A673 (cell line): ENCODE results near the gene TNIP1. TPM values are rescaled to one million over a fixed set of nuclear protein-coding genes. Genes with fewer than 3 reads are reported as not detected.
A peak's percentile ranks its signal among the peaks of the same experiment; 100 is the strongest.

Source experiments
- BruUV-seq: library from RNA; stranded (reverse); fragments of 400-500 nt; replicated peaks from 2 replicates; lab custom pipeline; 2021; lab: Mats Ljungman, UMichigan
- CTCF ChIA-PET: fragments of 300-600 bp; sonication (Branson Sonifier 250); formaldehyde crosslinking; loops from one replicate; lab custom pipeline; 2022; ENCODE audit warnings: antibody characterized with exemption; lab: Charles Lee
- POLR2A ChIA-PET: fragments of 300-600 bp; sonication (Branson Sonifier 250); formaldehyde crosslinking; loops from one replicate; lab custom pipeline; 2022; ENCODE audit warnings: antibody characterized with exemption; ENCODE audit not compliant: low non-redundant PET; lab: Charles Lee
- DNase-seq: peaks from one replicate; pipeline ENCODE4 v3.0.0-alpha.2; 2015; ENCODE audit warnings: low spot score
- H3K27ac ChIP-seq: fragments of 200-600 bp; sonication (generic); 2 replicates; pipeline ENCODE4 v1.5.1; 2016; ENCODE audit warnings: mixed run types, low read depth, mild to moderate bottlenecking, mixed read lengths, antibody characterized with exemption, low read length; ENCODE audit not compliant: poor library complexity, severe bottlenecking
- H3K27me3 ChIP-seq: fragments of 200-600 bp; sonication (generic); replicated peaks from 2 replicates; pipeline ENCODE4 v1.6.1; 2017; ENCODE audit warnings: mixed run types, low read depth, mild to moderate bottlenecking, mixed read lengths, antibody characterized with exemption, low read length; ENCODE audit not compliant: insufficient read depth, poor library complexity
- H3K36me3 ChIP-seq: fragments of 200-600 bp; sonication (generic); 2 replicates; pipeline ENCODE4 v1.6.1; 2016; ENCODE audit warnings: mixed run types, mild to moderate bottlenecking, mixed read lengths, antibody characterized with exemption, low read length; ENCODE audit not compliant: insufficient read depth, poor library complexity, severe bottlenecking
- H3K4me1 ChIP-seq: fragments of 200-600 bp; sonication (generic); 2 replicates; pipeline ENCODE4 v1.6.1; 2017; ENCODE audit warnings: mixed run types, mild to moderate bottlenecking, mixed read lengths, antibody characterized with exemption, low read length; ENCODE audit not compliant: insufficient read depth, poor library complexity, severe bottlenecking
- H3K4me3 ChIP-seq: fragments of 200-600 bp; sonication (generic); 2 replicates; pipeline ENCODE4 v1.5.1; 2016; ENCODE audit warnings: low read depth, mixed run types, mild to moderate bottlenecking, mixed read lengths, low read length; ENCODE audit not compliant: poor library complexity, severe bottlenecking
- H3K9me3 ChIP-seq: fragments of 200-600 bp; sonication (generic); 2 replicates; pipeline ENCODE4 v1.6.1; 2016; ENCODE audit warnings: mixed run types, low read depth, mild to moderate bottlenecking, mixed read lengths, antibody characterized with exemption, low read length; ENCODE audit not compliant: poor library complexity, severe bottlenecking
- CTCF ChIP-seq: fragments of 300-800, 200-600 bp; sonication (generic); conservative IDR thresholded peaks from 2 replicates; pipeline ENCODE4 v1.5.1; 2017; ENCODE audit warnings: low read depth, mild to moderate bottlenecking, antibody characterized with exemption, low read length, moderate library complexity, mixed read lengths
- EZH2 ChIP-seq: fragments of 200-600 bp; sonication (generic); IDR thresholded peaks from 2 replicates; pipeline ENCODE4 v1.6.1; 2017; ENCODE audit warnings: borderline replicate concordance, low read depth, mild to moderate bottlenecking, mixed read lengths, antibody characterized with exemption, low read length; ENCODE audit not compliant: poor library complexity, severe bottlenecking
- intact Hi-C: fragments of 100-400 bp; cut with micrococcal nuclease; formaldehyde crosslinking; loops from one replicate; pipeline ENCODE4 v1.10.0; 2022; ENCODE audit not compliant: unreplicated experiment
- total RNA-seq: library from RNA; stranded (reverse); gene quantifications from 2 replicates; pipeline ENCODE4 v1.2.3, GENCODE V29; 2021

The TNIP1 gene
- total RNA-seq, 1 experiment from 2014 or later = 33.3 TPM

GRCh38 chr5:151083081-151083676 lies 2.3 kb upstream of the TNIP1 start:
- Histone ChIP-seq H3K4me3 (no peak overlapping the region), H3K4me1 (peaks cover 5% of the 10 kb centered on the region), H3K9me3 (no peaks in the 10 kb centered on the region), H3K27me3 (no peaks in the 10 kb centered on the region), H3K27ac (no peak overlapping the region), H3K36me3 (no peaks in the 10 kb centered on the region)
- POLR2A ChIA-PET = no interaction called here
- TF ChIP-seq EZH2 (no peak), CTCF (no peak)
- no TSS peak for BruUV-seq
- intact Hi-C loops = no loop called here
- CTCF ChIA-PET = interaction anchor here (0.6 kb wide), 1 partner anchor 278 kb away, joined by 9 read pairs; no protein-coding TSS in a partner anchor
- DNase-seq = no peak

- Histone ChIP-seq H3K36me3 (no peaks in the 10 kb centered on the region), H3K27me3 (no peaks in the 10 kb centered on the region), H3K4me3 (no peak overlapping the region), H3K9me3 (no peaks in the 10 kb centered on the region), H3K27ac (no peak overlapping the region), H3K4me1 (peaks cover 5% of the 10 kb centered on the region)
- no TSS peak for BruUV-seq
- TF ChIP-seq CTCF (peak; percentile 32; the same call in 1 of the 2 replicates), EZH2 (no peak)
- ChIA-PET POLR2A (no interaction called here), CTCF (interaction anchor here (0.6 kb wide), 1 partner anchor 86 kb away, joined by 8 read pairs; no protein-coding TSS in a partner anchor)
- intact Hi-C loops = no loop called here
- peak; percentile 35 for DNase-seq
These were observed 1.6 kb upstream of the TNIP1 start for GRCh38 chr5:151082282-151082902.

- DNase-seq = no peak
- ChIA-PET CTCF (interaction anchor here (0.6 kb wide), 1 partner anchor 86 kb away, joined by 8 read pairs; no protein-coding TSS in a partner anchor), POLR2A (no interaction called here)
- TF ChIP-seq CTCF = no peak
- no peak for TF ChIP-seq EZH2
- H3K4me3 ChIP-seq = peak overlapping the region; percentile 88
- intact Hi-C loops = no loop called here
- H3K27me3 ChIP-seq = no peaks in the 10 kb centered on the region
- BruUV-seq = TSS peak; percentile 81
- H3K4me1 ChIP-seq = peaks cover 5% of the 10 kb centered on the region
- H3K27ac ChIP-seq = peak overlapping the region; percentile 85
- no peaks in the 10 kb centered on the region for H3K36me3 ChIP-seq
- no peaks in the 10 kb centered on the region for H3K9me3 ChIP-seq
These were observed 822 bp upstream of the TNIP1 start for GRCh38 chr5:151081431-151082281.
